Ishikawa (cell line): ENCODE data around the gene RTN4RL1.
A peak's percentile ranks its signal among the peaks of the same experiment; 100 is the strongest.

Experiments used
- CEBPB ChIP-seq: IDR thresholded peaks from 2 replicates; pipeline ENCODE4 v1.6.1; 2012
- CREB1 ChIP-seq: IDR thresholded peaks from 2 replicates; pipeline ENCODE4 v1.6.1; 2012; ENCODE audit warnings: low read depth
- EGR1 ChIP-seq: IDR thresholded peaks from 2 replicates; pipeline ENCODE4 v1.6.1; 2012
- EP300 ChIP-seq: IDR thresholded peaks from 2 replicates; pipeline ENCODE4 v1.6.1; 2012; ENCODE audit warnings: borderline replicate concordance
- FOXM1 ChIP-seq: IDR thresholded peaks from 2 replicates; pipeline ENCODE4 v1.6.1; 2012; ENCODE audit warnings: low read depth, borderline replicate concordance
- NFIC ChIP-seq: IDR thresholded peaks from 2 replicates; pipeline ENCODE4 v1.6.1; 2012
- RAD21 ChIP-seq: IDR thresholded peaks from 2 replicates; pipeline ENCODE4 v1.6.1; 2012; ENCODE audit warnings: low read depth
- TAF1 ChIP-seq: IDR thresholded peaks from 2 replicates; pipeline ENCODE4 v1.6.1; 2012; ENCODE audit warnings: low read depth, mild to moderate bottlenecking
- TCF12 ChIP-seq: IDR thresholded peaks from 2 replicates; pipeline ENCODE4 v1.6.1; 2012; ENCODE audit warnings: low read depth
- TEAD4 ChIP-seq: IDR thresholded peaks from 2 replicates; pipeline ENCODE4 v1.6.1; 2012
- YY1 ChIP-seq: IDR thresholded peaks from 2 replicates; pipeline ENCODE4 v1.6.1; 2012; ENCODE audit warnings: low read depth
- ZBTB7A ChIP-seq: IDR thresholded peaks from 2 replicates; pipeline ENCODE4 v1.6.1; 2012; ENCODE audit warnings: low read depth
- TF ChIP-seq, protein P1 (sequence below): IDR thresholded peaks from 2 replicates; pipeline ENCODE4 v1.6.1; 2012; ENCODE audit warnings: low read depth, mild to moderate bottlenecking
- TF ChIP-seq, protein P2 (sequence below): IDR thresholded peaks from 2 replicates; pipeline ENCODE4 v1.6.1; 2012
- TF ChIP-seq, protein P3 (sequence below): IDR thresholded peaks from 2 replicates; pipeline ENCODE4 v1.6.1; 2012

RTN4RL1 gene

GRCh38 chr17:2012499-2012898 is 12.6 kb downstream of the RTN4RL1 start:
- TF ChIP-seq YY1 (no peak), TEAD4 (no peak), ZBTB7A (no peak), NFIC (no peak), TAF1 (no peak), RAD21 (no peak), FOXM1 (no peak), CEBPB (no peak), CREB1 (no peak)
- TF ChIP-seq, protein P1, sequence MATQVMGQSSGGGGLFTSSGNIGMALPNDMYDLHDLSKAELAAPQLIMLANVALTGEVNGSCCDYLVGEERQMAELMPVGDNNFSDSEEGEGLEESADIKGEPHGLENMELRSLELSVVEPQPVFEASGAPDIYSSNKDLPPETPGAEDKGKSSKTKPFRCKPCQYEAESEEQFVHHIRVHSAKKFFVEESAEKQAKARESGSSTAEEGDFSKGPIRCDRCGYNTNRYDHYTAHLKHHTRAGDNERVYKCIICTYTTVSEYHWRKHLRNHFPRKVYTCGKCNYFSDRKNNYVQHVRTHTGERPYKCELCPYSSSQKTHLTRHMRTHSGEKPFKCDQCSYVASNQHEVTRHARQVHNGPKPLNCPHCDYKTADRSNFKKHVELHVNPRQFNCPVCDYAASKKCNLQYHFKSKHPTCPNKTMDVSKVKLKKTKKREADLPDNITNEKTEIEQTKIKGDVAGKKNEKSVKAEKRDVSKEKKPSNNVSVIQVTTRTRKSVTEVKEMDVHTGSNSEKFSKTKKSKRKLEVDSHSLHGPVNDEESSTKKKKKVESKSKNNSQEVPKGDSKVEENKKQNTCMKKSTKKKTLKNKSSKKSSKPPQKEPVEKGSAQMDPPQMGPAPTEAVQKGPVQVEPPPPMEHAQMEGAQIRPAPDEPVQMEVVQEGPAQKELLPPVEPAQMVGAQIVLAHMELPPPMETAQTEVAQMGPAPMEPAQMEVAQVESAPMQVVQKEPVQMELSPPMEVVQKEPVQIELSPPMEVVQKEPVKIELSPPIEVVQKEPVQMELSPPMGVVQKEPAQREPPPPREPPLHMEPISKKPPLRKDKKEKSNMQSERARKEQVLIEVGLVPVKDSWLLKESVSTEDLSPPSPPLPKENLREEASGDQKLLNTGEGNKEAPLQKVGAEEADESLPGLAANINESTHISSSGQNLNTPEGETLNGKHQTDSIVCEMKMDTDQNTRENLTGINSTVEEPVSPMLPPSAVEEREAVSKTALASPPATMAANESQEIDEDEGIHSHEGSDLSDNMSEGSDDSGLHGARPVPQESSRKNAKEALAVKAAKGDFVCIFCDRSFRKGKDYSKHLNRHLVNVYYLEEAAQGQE, result no peak
- TF ChIP-seq, protein P2, sequence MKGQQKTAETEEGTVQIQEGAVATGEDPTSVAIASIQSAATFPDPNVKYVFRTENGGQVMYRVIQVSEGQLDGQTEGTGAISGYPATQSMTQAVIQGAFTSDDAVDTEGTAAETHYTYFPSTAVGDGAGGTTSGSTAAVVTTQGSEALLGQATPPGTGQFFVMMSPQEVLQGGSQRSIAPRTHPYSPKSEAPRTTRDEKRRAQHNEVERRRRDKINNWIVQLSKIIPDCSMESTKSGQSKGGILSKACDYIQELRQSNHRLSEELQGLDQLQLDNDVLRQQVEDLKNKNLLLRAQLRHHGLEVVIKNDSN, result no peak

- TF ChIP-seq CEBPB (peak; percentile 22; the same call in 1 of the 2 replicates), YY1 (no peak), FOXM1 (no peak), TAF1 (no peak), TEAD4 (0 out of 2 replicates have a peak, but pooled peaks have one; percentile 30), NFIC (peak; percentile 97), ZBTB7A (no peak), EP300 (peak; percentile 27; the same call in 1 of the 2 replicates)
- TF ChIP-seq, protein P2, result peak; percentile 84
- TF ChIP-seq, protein P3, sequence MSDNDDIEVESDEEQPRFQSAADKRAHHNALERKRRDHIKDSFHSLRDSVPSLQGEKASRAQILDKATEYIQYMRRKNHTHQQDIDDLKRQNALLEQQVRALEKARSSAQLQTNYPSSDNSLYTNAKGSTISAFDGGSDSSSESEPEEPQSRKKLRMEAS, result peak; percentile 47; the same call in 1 of the 2 replicates
Measured at GRCh38 chr17:2011411-2012371, 13.4 kb downstream of the RTN4RL1 start.

DNA sequence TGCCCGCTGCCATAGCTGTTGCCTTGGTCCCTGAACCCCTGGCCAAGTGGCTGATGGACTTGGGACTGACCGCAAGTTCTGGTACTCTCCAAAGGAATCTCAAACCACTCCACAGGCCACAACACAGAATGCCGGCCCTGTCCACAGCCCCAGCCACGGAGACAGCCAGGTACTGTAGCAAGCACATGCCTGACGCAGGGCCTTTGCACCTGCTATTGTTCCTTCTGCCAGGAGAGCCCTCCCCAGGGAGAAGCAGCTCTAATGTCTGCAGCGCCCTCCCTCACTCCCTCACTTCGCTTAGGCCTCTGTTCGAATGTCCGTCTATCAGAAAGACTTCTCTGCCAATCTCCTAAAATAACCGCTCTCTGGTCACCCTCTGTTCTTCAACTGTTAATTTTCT is 15.4 kb downstream of the RTN4RL1 start:
- TF ChIP-seq TAF1 (no peak), EP300 (no peak), RAD21 (no peak), TEAD4 (no peak), CREB1 (no peak), FOXM1 (no peak), YY1 (no peak), TCF12 (no peak), CEBPB (no peak), NFIC (no peak), ZBTB7A (no peak), EGR1 (no peak)
- TF ChIP-seq, protein P3, result no peak
- TF ChIP-seq, protein P1, result no peak
- TF ChIP-seq, protein P2, result no peak

DNA sequence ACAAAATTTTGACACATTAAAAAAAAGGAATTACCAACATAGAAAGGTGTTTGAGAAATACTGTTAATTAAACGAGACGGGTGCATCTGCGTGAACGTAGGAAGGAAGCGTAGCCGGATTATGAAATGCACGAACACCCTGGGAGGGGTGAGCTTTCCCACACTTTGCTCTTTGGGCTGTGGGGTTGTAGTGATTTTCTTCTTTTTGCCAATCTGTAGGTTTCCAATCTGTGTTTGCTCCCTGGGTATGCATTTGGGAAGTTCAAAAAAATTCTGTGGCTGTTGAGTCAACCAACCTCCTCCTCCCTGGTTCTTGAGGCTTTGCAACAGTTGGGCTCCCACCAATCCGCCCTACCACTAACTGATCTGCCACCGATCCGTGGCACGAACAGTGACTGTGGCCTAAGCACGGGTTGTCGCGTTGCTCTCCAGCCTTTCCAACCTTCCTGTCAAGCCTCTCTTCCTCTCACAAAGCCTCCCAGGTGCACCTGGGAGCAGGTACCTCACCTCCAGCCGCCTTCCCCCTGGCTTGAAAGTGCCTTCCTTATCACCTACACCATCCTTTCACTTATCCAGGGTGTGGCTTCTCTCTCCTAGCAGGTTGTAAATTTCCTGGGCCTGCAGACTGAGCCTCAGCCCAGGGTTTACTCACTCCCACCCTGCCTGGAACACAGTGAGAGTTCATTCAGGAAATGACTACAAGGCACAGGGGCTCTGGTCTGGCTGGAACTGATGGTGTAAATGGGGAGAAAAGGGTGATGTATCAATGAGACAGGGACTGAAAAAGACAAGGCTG is 16.6 kb downstream of the RTN4RL1 start:
- TF ChIP-seq RAD21 (no peak), YY1 (no peak)

DNA sequence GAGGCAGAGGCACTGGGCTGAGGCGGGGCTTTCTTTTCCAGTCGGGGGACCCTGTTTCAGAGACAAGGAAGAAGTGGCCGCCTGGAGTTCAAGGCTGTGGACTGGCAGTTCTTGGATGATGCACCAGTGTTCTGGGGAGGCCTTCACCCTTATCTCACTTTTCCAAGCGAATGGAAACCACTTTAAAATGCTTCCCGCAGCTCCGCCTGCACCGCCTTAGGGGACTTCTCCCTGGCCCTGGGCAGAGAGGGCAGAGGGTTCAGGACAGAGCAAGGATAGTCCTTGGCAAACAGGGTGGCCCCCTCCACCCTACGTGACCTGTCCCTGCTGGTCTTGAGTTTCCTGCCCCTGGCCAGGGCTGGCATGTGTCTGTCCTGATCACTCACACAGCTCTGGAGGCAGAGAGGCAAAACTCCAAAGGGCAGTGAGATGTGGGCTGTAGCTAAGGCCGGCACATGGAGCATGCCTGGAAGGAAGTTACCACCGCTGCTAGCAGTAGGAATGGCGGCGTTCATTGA is 20.6 kb downstream of the RTN4RL1 start:
- TF ChIP-seq, protein P2, result no peak
- TF ChIP-seq FOXM1 (no peak), TEAD4 (no peak), CREB1 (no peak), NFIC (no peak)
